ENCODE data around the gene CHID1.

DNA sequence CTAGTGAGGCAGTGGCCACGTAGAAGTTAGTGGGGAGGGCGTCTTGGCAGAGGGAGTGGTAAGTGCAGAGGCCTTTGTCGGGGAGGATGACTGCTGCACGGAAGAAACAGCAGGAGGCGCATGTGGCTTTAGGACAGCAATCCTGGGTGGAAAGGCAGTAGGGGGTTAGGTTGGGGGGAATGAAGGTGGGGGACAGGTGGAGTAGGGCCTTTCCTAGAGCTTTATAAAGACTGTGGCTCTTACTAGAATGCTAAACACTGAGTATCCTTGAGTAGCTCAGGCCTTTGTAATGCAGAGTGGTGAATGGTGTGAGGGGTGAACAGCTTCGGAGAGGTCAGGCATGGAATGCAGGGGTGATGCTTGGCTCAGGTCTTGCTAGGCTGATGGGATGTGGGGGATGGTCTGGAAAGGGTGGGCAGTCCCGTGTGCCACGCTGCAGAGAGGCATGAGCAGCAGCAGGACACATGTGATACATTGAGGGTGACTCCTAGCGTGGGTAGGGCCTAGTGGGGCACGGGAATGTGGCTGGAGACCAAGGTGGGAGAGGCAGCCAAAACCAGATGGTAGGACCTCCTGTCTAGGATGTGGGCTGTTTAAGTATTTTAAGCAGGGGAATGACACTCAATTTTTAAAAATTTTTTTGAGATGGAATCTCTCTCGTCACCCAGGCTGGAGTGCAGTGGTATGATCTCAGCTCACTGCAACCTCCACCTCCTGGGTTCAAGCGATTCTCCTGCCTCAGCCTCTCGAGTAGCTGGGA, 34.3 kb upstream of the CHID1 start:
- TF ChIP-seq CEBPB (IDR thresholded peaks at IDR 0.05; ENCODE audit: low read depth, low read length), result no peak
- TF ChIP-seq RFX5 (IDR thresholded peaks at IDR 0.05; ENCODE audit: borderline replicate concordance, low read depth, low read length), result no peak
- TF ChIP-seq, protein P1, sequence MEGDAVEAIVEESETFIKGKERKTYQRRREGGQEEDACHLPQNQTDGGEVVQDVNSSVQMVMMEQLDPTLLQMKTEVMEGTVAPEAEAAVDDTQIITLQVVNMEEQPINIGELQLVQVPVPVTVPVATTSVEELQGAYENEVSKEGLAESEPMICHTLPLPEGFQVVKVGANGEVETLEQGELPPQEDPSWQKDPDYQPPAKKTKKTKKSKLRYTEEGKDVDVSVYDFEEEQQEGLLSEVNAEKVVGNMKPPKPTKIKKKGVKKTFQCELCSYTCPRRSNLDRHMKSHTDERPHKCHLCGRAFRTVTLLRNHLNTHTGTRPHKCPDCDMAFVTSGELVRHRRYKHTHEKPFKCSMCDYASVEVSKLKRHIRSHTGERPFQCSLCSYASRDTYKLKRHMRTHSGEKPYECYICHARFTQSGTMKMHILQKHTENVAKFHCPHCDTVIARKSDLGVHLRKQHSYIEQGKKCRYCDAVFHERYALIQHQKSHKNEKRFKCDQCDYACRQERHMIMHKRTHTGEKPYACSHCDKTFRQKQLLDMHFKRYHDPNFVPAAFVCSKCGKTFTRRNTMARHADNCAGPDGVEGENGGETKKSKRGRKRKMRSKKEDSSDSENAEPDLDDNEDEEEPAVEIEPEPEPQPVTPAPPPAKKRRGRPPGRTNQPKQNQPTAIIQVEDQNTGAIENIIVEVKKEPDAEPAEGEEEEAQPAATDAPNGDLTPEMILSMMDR (IDR thresholded peaks at IDR 0.05; ENCODE audit: control extremely low read depth in 1 of 3, insufficient read depth in 1 of 3, low read depth in 1 of 3, low read length in 3 of 3), result peak; percentile 45 to 50 (median 49)
- no peak for TF ChIP-seq EZH2 (IDR thresholded peaks at IDR 0.05; ENCODE audit: low read depth, low read length, severe bottlenecking)
- TF ChIP-seq SP1 (IDR thresholded peaks at IDR 0.05; ENCODE audit: low read depth, low read length), result peak; percentile 94
- TF ChIP-seq ZNF274 (IDR thresholded peaks at IDR 0.05; ENCODE audit: borderline replicate concordance, extremely low read depth, low read length), result no peak
- TF ChIP-seq RNF2 (IDR thresholded peaks at IDR 0.05; ENCODE audit: borderline replicate concordance, low read depth, low read length, missing control alignments, poor library complexity, severe bottlenecking), result no peak
- TF ChIP-seq, protein P2, sequence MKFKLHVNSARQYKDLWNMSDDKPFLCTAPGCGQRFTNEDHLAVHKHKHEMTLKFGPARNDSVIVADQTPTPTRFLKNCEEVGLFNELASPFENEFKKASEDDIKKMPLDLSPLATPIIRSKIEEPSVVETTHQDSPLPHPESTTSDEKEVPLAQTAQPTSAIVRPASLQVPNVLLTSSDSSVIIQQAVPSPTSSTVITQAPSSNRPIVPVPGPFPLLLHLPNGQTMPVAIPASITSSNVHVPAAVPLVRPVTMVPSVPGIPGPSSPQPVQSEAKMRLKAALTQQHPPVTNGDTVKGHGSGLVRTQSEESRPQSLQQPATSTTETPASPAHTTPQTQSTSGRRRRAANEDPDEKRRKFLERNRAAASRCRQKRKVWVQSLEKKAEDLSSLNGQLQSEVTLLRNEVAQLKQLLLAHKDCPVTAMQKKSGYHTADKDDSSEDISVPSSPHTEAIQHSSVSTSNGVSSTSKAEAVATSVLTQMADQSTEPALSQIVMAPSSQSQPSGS (IDR thresholded peaks at IDR 0.05; ENCODE audit: low read length), result no peak
- peak; percentile 50 to 65 for TF ChIP-seq RAD21 (IDR thresholded peaks at IDR 0.05 in 1 of 2, conservative IDR thresholded peaks at IDR 0.05 in 1 of 2; ENCODE audit: low read depth in 2 of 2, low read length in 2 of 2)
- TF ChIP-seq HDAC2 (IDR thresholded peaks at IDR 0.05; ENCODE audit: borderline replicate concordance in 1 of 2, low read depth in 2 of 2, low read length in 2 of 2), result peak; percentile 52 to 60; a peak in 3 of 4 replicates
- TF ChIP-seq, protein P3, sequence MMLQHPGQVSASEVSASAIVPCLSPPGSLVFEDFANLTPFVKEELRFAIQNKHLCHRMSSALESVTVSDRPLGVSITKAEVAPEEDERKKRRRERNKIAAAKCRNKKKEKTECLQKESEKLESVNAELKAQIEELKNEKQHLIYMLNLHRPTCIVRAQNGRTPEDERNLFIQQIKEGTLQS (IDR thresholded peaks at IDR 0.05; ENCODE audit: insufficient read depth, low read depth, low read length), result no peak
